ENCODE data around the gene ZNF618. TPM values are rescaled to one million over a fixed set of nuclear protein-coding genes. Genes with fewer than 3 reads are reported as not detected.
A peak's percentile ranks its signal among the peaks of the same experiment; 100 is the strongest.

ZNF618 gene
- polyA plus RNA-seq, 1 experiment, result 8.7 TPM

DNA sequence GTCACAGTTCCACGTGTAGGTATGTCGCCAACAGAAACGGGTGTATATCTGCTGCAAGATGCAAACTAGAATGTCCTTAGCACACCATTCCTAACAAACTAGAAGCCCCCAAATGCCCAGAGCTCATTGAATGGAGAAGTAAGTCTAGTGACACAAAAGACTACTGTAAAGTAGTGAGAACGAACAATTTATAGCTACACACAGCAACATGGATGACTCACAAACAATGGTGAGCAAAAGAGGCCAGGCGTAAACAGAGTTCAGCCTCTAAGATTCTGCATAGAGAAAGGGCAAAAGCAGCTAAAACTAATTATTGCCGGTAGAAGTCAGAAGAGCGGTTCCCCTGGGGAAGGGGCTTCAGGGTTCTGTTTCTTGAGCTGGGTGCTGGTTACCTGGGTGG lies 127.2 kb downstream of the ZNF618 start:
- no peaks in the 10 kb centered on the region for H3K27me3 ChIP-seq (ENCODE audit: control insufficient read depth, insufficient read depth, low read length)
- TF ChIP-seq, protein P1, sequence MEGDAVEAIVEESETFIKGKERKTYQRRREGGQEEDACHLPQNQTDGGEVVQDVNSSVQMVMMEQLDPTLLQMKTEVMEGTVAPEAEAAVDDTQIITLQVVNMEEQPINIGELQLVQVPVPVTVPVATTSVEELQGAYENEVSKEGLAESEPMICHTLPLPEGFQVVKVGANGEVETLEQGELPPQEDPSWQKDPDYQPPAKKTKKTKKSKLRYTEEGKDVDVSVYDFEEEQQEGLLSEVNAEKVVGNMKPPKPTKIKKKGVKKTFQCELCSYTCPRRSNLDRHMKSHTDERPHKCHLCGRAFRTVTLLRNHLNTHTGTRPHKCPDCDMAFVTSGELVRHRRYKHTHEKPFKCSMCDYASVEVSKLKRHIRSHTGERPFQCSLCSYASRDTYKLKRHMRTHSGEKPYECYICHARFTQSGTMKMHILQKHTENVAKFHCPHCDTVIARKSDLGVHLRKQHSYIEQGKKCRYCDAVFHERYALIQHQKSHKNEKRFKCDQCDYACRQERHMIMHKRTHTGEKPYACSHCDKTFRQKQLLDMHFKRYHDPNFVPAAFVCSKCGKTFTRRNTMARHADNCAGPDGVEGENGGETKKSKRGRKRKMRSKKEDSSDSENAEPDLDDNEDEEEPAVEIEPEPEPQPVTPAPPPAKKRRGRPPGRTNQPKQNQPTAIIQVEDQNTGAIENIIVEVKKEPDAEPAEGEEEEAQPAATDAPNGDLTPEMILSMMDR (IDR thresholded peaks at IDR 0.05; ENCODE audit: low read depth, low read length), result no peak
- H3K9me3 ChIP-seq (ENCODE audit: control insufficient read depth, insufficient read depth, low read length), result no peaks in the 10 kb centered on the region; the same call in 1 of the 2 replicates
- DNase-seq (ENCODE audit: low read depth, low spot score), result no peak
- H3K4me3 ChIP-seq (ENCODE audit: low read depth, low read length), result no peak overlapping the region
- ChIA-PET POLR2A (no interaction called here), CTCF (interaction anchor here (0.5 to 1.2 kb wide), 4 partner anchors 41 to 128 kb away, joined by 3 read pairs; no protein-coding TSS in a partner anchor)
- H3K27ac ChIP-seq (ENCODE audit: low read depth, low read length), result no peak overlapping the region

DNA sequence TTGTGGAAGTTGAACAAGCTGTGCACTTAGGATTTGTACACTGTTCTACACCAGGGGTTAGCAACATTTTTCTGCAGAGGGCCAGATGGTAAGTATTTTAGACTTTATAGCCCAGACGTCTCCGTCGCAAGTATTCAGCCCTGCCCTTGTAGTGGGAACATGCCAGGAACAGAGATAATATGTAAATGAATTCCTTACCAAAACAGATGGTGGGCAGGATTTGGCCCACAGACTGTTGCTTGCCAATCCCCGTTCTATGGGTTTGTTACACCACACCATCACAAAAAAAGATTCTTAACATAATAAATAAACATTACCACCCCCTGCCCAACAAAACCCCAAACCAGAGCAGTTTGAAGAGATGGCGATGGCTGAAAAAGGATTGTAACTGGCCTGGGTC lies 127.6 kb downstream of the ZNF618 start:
- CTCF ChIA-PET, result interaction anchor here (1.0 to 1.2 kb wide), 3 partner anchors 41 to 124 kb away, joined by 3 read pairs; no protein-coding TSS in a partner anchor

DNA sequence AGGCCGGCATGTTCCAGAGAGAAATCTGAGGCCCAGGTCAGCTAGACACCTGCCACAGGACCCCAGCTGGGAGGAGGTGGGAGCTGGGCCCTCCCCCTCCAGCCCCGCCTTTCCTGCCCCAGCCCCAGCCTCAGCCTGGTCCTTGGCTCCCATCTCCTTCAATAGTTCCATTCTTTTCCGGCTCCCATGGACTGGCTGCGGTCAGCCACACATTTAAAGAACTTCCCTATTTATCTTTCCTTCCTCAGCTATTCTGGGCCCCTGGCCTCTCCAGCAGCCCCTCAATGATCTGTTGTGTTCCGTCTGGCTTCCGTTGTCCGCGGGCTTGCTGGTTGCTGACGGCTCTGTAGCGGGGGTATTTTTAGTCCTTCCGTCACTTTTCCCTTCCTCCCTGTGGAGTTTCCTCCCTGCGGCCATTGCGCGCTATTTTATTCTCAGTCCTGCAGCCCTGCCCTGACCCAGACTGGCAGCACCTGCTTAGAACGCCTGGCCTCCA lies 128.2 kb downstream of the ZNF618 start:
- TF ChIP-seq, protein P1 (IDR thresholded peaks at IDR 0.05; ENCODE audit: low read depth, low read length), result no peak
- ChIA-PET CTCF (no interaction called here), POLR2A (no interaction called here)
- Histone ChIP-seq H3K27ac (ENCODE audit: low read depth, low read length) (no peak overlapping the region), H3K4me3 (ENCODE audit: low read depth, low read length) (no peak overlapping the region), H3K27me3 (ENCODE audit: control insufficient read depth, insufficient read depth, low read length) (no peaks in the 10 kb centered on the region), H3K9me3 (ENCODE audit: control insufficient read depth, insufficient read depth, low read length) (no peaks in the 10 kb centered on the region; the same call in 1 of the 2 replicates)
- DNase-seq (ENCODE audit: low read depth, low spot score), result no peak

More for the DNA sequence above, 127.6 kb downstream of the ZNF618 start:
- H3K27ac ChIP-seq (ENCODE audit: low read depth, low read length), result no peak overlapping the region
- H3K9me3 ChIP-seq (ENCODE audit: control insufficient read depth, insufficient read depth, low read length), result no peaks in the 10 kb centered on the region; the same call in 1 of the 2 replicates
- H3K27me3 ChIP-seq (ENCODE audit: control insufficient read depth, insufficient read depth, low read length), result no peaks in the 10 kb centered on the region
- TF ChIP-seq, protein P1 (IDR thresholded peaks at IDR 0.05; ENCODE audit: low read depth, low read length), result no peak
- POLR2A ChIA-PET, result no interaction called here
- DNase-seq (ENCODE audit: low read depth, low spot score), result no peak
- no peak overlapping the region for H3K4me3 ChIP-seq (ENCODE audit: low read depth, low read length)

DNA sequence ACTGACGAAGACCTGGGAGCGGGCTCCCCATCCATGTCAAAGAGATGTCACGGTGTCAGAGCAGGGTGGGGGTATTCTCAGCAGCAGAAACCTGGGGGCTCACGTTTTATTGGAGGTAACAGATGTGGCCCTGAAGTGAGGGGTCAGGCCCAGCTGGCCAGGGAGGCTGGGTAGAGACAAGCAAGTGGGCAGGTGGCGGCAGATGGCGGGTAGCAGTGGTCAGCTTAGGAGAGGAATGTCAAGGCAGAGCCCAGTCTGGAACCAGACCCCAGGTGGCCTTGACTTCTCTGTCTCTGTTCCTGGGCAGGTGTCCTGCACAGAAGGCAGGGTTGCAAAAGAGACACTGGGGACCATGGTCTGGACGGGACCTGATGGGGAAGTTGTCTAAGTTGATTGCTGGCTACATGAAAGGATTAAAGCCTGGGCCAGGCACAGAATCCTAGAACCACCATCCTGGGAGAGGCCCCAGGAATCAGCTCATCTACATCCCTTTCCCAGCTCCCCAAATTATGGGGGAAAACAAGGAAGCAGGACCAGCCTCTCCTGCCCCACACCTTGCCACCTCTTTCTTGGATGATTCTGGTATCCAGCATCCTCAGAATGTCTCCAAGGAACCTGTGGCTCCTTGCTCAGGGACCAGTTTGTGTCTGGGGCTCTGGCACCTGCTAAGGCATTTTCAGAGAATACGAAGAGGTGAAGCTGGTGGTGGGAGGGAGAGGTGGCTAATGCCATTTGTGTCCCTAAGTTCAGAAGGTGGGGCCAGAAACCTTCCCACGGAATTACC lies 129.5 kb downstream of the ZNF618 start:
- DNase-seq (ENCODE audit: low read depth, low spot score), result no peak
- TF ChIP-seq, protein P1 (IDR thresholded peaks at IDR 0.05; ENCODE audit: low read depth, low read length), result no peak
- no peaks in the 10 kb centered on the region; the same call in 1 of the 2 replicates for H3K9me3 ChIP-seq (ENCODE audit: control insufficient read depth, insufficient read depth, low read length)
- H3K27me3 ChIP-seq (ENCODE audit: control insufficient read depth, insufficient read depth, low read length), result no peaks in the 10 kb centered on the region
- H3K27ac ChIP-seq (ENCODE audit: low read depth, low read length), result no peak overlapping the region
- POLR2A ChIA-PET, result no interaction called here
- no peak overlapping the region for H3K4me3 ChIP-seq (ENCODE audit: low read depth, low read length)
- CTCF ChIA-PET, result interaction anchor here (0.7 kb wide), 1 partner anchor 10 kb away, joined by 3 read pairs; no protein-coding TSS in a partner anchor

DNA sequence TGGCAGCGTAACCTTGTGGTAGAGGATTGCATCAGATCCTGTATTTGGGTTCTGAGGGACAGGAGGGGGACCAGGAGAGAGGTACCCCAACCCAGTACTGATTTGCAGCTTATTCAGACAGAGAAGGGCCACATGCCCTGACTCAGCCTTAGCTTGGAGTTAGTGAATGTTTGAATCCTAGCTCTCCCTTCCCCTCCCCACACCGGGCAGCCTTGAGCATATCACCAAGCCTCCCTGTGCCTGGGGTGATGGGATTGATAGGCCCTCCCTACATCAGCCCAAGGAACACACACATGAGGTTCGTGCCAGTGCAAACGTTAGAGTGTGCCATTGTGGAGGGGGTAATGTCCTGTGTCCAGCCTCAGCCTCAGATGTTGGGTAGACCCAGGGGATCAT lies 130.0 kb downstream of the ZNF618 start:
- Histone ChIP-seq H3K9me3 (ENCODE audit: control insufficient read depth, insufficient read depth, low read length) (no peaks in the 10 kb centered on the region; the same call in 1 of the 2 replicates), H3K27me3 (ENCODE audit: control insufficient read depth, insufficient read depth, low read length) (no peaks in the 10 kb centered on the region), H3K4me3 (ENCODE audit: low read depth, low read length) (no peak overlapping the region), H3K27ac (ENCODE audit: low read depth, low read length) (peak overlapping the region; percentile 21)
- TF ChIP-seq, protein P1 (IDR thresholded peaks at IDR 0.05; ENCODE audit: low read depth, low read length), result no peak
- CTCF ChIA-PET, result interaction anchor here (0.7 kb wide), 1 partner anchor 11 kb away, joined by 3 read pairs; no protein-coding TSS in a partner anchor
- POLR2A ChIA-PET, result no interaction called here
- DNase-seq (ENCODE audit: low read depth, low spot score), result no peak
